Measurements from ENCODE around the gene TAPT1.
"Not testable (repeated sequence)": the region's sequence is repeated elsewhere in the genome, so short reads cannot be mapped to it uniquely, and the experiment has no call there.

Gene TAPT1

GRCh38 chr4:16171831-16172230 is 54.4 kb downstream of the TAPT1 start:
- DNase-seq (ENCODE audit: low read depth), result no peak

- no peak for DNase-seq (ENCODE audit: low read depth)
Observed at GRCh38 chr4:16169490-16169889, 56.8 kb downstream of the TAPT1 start.

GRCh38 chr4:16168710-16169388 is 57.4 kb downstream of the TAPT1 start:
- DNase-seq (ENCODE audit: low read depth), result no peak

GRCh38 chr4:16168144-16168543 is 58.1 kb downstream of the TAPT1 start:
- DNase-seq (ENCODE audit: low read depth), result no peak

GRCh38 chr4:16165931-16166330 is 60.3 kb downstream of the TAPT1 start:
- DNase-seq (ENCODE audit: low read depth), result no peak

GRCh38 chr4:16162891-16163290 is 63.4 kb downstream of the TAPT1 start:
- no peak for DNase-seq (ENCODE audit: low read depth)

GRCh38 chr4:16161851-16162408 is 64.3 kb downstream of the TAPT1 start:
- no peak for DNase-seq (ENCODE audit: low read depth)

- DNase-seq (ENCODE audit: low read depth), result no peak
Observed at GRCh38 chr4:16160457-16160856, 65.8 kb downstream of the TAPT1 start.

GRCh38 chr4:16159286-16159685 is 67.0 kb downstream of the TAPT1 start:
- DNase-seq (ENCODE audit: low read depth), result no peak

- DNase-seq (ENCODE audit: low read depth), result no peak
Observed at GRCh38 chr4:16158504-16158852, 67.8 kb downstream of the TAPT1 start.

GRCh38 chr4:16157609-16158503 is 68.4 kb downstream of the TAPT1 start:
- DNase-seq (ENCODE audit: low read depth), result no peak

- DNase-seq (ENCODE audit: low read depth), result no peak
Observed at GRCh38 chr4:16155528-16156169, 70.6 kb downstream of the TAPT1 start.

GRCh38 chr4:16154451-16154850 is 71.8 kb downstream of the TAPT1 start:
- DNase-seq (ENCODE audit: low read depth), result no peak

- DNase-seq (ENCODE audit: low read depth), result no peak
Observed at GRCh38 chr4:16150716-16151115, 75.6 kb downstream of the TAPT1 start.

- DNase-seq (ENCODE audit: low read depth), result not testable (repeated sequence)
Observed at GRCh38 chr4:16144913-16145312, 81.4 kb downstream of the TAPT1 start.

GRCh38 chr4:16142598-16143310 is 83.5 kb downstream of the TAPT1 start:
- DNase-seq (ENCODE audit: low read depth), result no peak

GRCh38 chr4:16140879-16141249 is 85.4 kb downstream of the TAPT1 start:
- no peak for DNase-seq (ENCODE audit: low read depth)

GRCh38 chr4:16140231-16140878 is 85.9 kb downstream of the TAPT1 start:
- DNase-seq (ENCODE audit: low read depth), result no peak

- DNase-seq (ENCODE audit: low read depth), result no peak
Observed at GRCh38 chr4:16139066-16139945, 87.0 kb downstream of the TAPT1 start.

GRCh38 chr4:16136827-16137226 is 89.4 kb downstream of the TAPT1 start:
- no peak for DNase-seq (ENCODE audit: low read depth)

- no peak for DNase-seq (ENCODE audit: low read depth)
Observed at GRCh38 chr4:16136311-16136710, 90.0 kb downstream of the TAPT1 start.

All from activated T-cell treated with anti-CD3 and anti-CD28 coated beads for 24 hours (primary cell).